A549 (cell line): Measurements from ENCODE around the gene UBB. TPM values are rescaled to one million over a fixed set of nuclear protein-coding genes. Genes with fewer than 3 reads are reported as not detected.

Experiments used
- ATAC-seq, 2 experiments: fragments of 200-7000 bp in 1 of 2; fragments of >200 bp in 1 of 2; cut with Nextera tagmentation in 1 of 2; cut with Tn5 transposase in 1 of 2; 3 replicates each; pipeline versions ENCODE4 v1.8.0 to v1.9.1; 2018 to 2020; ENCODE audit warnings: mild to moderate bottlenecking in 1 of 2, moderate library complexity in 1 of 2
- CTCF ChIA-PET: fragments of 300-600 bp; sonication (Branson Sonifier 250); formaldehyde crosslinking; extraction: SDS; loops from one replicate; lab custom pipeline; 2021; ENCODE audit warnings: antibody characterized with exemption, inconsistent platforms; lab: Yijun Ruan, JAX
- POLR2A ChIA-PET: fragments of 350-600 bp; formaldehyde crosslinking; extraction: SDS; loops from one replicate; lab custom pipeline; 2021; ENCODE audit warnings: antibody characterized with exemption, inconsistent platforms; lab: Yijun Ruan, JAX
- DNase-seq, 2 experiments: peaks; one replicate each; pipeline versions ENCODE4 v3.0.0 to v3.0.0-alpha.2; 2011 to 2016; ENCODE audit warnings: low read depth in 1 of 2, low spot score in 1 of 2
- FAIRE-seq: peaks from 2 replicates; lab custom pipeline; 2011; peaks lifted over from hg19 to GRCh38; lab: Jason Lieb, UNC
- H3K27ac ChIP-seq, 2 experiments: fragments of >200 bp; sonication (Bioruptor Twin); formaldehyde crosslinking; 3 replicates each; pipeline ENCODE4 v1.5.1; 2016 to 2017
- H3K4me1 ChIP-seq: fragments of >200 bp; sonication (Bioruptor Twin); formaldehyde crosslinking; 3 replicates; pipeline ENCODE4 v1.6.1; 2016
- H3K4me2 ChIP-seq: fragments of >200 bp; sonication (Bioruptor Twin); formaldehyde crosslinking; 3 replicates; pipeline ENCODE4 v1.6.1; 2016
- H3K4me3 ChIP-seq: fragments of >200 bp; sonication (Bioruptor Twin); formaldehyde crosslinking; 3 replicates; pipeline ENCODE4 v1.5.1; 2016
- H3K9me3 ChIP-seq: fragments of >200 bp; sonication (Bioruptor Twin); formaldehyde crosslinking; 3 replicates; pipeline ENCODE4 v1.6.1; 2016
- CTCF ChIP-seq: fragments of >200 bp; sonication (Bioruptor Twin); formaldehyde crosslinking; IDR thresholded peaks from 3 replicates; pipeline ENCODE4 v1.5.1; 2016
- HES2 ChIP-seq: fragments of >200 bp; sonication (Bioruptor Twin); formaldehyde crosslinking; IDR thresholded peaks from 2 replicates; pipeline ENCODE4 v1.6.1; 2016
- JUNB ChIP-seq: fragments of >200 bp; sonication (Bioruptor Twin); formaldehyde crosslinking; IDR thresholded peaks from 2 replicates; pipeline ENCODE4 v1.6.1; 2016
- KDM1A ChIP-seq: fragments of 200-600 bp; sonication (generic); IDR thresholded peaks from 2 replicates; pipeline ENCODE4 v1.6.1; 2016; ENCODE audit warnings: low read depth, mild to moderate bottlenecking
- MAFK ChIP-seq: fragments of 450-650 bp; IDR thresholded peaks from 2 replicates; pipeline ENCODE4 v1.6.1; 2014; ENCODE audit not compliant: partially characterized antibody
- PBX3 ChIP-seq: IDR thresholded peaks from 2 replicates; pipeline ENCODE4 v1.6.1; 2012
- RAD21 ChIP-seq, 2 experiments: fragments of >200 bp in 1 of 2; sonication (Bioruptor Twin) in 1 of 2; formaldehyde crosslinking in 1 of 2; IDR thresholded peaks in 1 of 2; conservative IDR thresholded peaks in 1 of 2; 2 replicates in 1 of 2; 3 replicates in 1 of 2; pipeline ENCODE4 v1.6.1; 2012 to 2018; ENCODE audit warnings: inconsistent platforms in 1 of 2
- REST ChIP-seq: fragments of 200-600 bp; sonication (generic); IDR thresholded peaks from 2 replicates; pipeline ENCODE4 v1.6.1; 2016; ENCODE audit warnings: antibody characterized with exemption, mild to moderate bottlenecking, moderate library complexity
- SMC3 ChIP-seq: fragments of >200 bp; sonication (Bioruptor Twin); formaldehyde crosslinking; IDR thresholded peaks from 3 replicates; pipeline ENCODE4 v1.6.1; 2018; ENCODE audit warnings: inconsistent platforms
- TFCP2L1 ChIP-seq: fragments of 250-450 bp; sonication (Bioruptor Pico); IDR thresholded peaks from 2 replicates; pipeline ENCODE4 v1.5.0; 2021; ENCODE audit warnings: mild to moderate bottlenecking
- USF2 ChIP-seq: fragments of 450-650 bp; IDR thresholded peaks from 2 replicates; pipeline ENCODE4 v1.6.1; 2014; ENCODE audit warnings: antibody characterized with exemption
- WGBS: methylation state at CpG from one replicate; pipeline ENCODE4 v1.1.6; 2017; ENCODE audit errors: missing lambda C conversion rate; 5-methylcytosine and 5-hydroxymethylcytosine counted together
- polyA plus RNA-seq, 4 experiments: library from polyadenylated mRNA; depleted of rRNA in 3 of 4; stranded (reverse); fragments of >200 nt; fragmentation: RNase III in 1 of 4; extraction: RNeasy Plus Mini Kit Qiagen cat#74134 plus additional on column Dnase treatment in 1 of 4; gene quantifications; 2 replicates in 3 of 4; 3 replicates in 1 of 4; pipeline ENCODE4 v1.2.3, GENCODE V29; 2011 to 2017

UBB gene
- polyA plus RNA-seq, 2 of the 4 experiments (the other 2 are of a cell fraction), result 2,404 to 2,851 TPM

GRCh38 chr17:16363749-16364536, 16.9 kb upstream of the UBB start:
- TF ChIP-seq USF2 (no peak), SMC3 (peak; percentile 89), CTCF (peak; percentile 97), RAD21 (conservative IDR thresholded peaks at IDR 0.05 in 1 of 2, IDR thresholded peaks at IDR 0.05 in 1 of 2) (peak; percentile 86 to 87)
- peaks cover 7% of the 10 kb centered on the region; the same call in 1 of the 3 replicates for H3K4me1 ChIP-seq
- DNase-seq, result peak; percentile 83 to 84
- ATAC-seq, result peak; percentile 96 to 97
- ChIA-PET CTCF (interaction anchor here (0.6 to 6.6 kb wide), 72 partner anchors 11 to 1319 kb away, joined by 3 to 163 read pairs (median 6); partner anchors contain the start of genes CENPV, PIGL, TRPV2 and UBB), POLR2A (interaction anchor here (0.7 to 2.8 kb wide), 5 partner anchors 11 to 82 kb away, joined by 3 to 30 read pairs (median 15); partner anchors contain the start of genes CENPV and UBB)
- 3% methylated on average over 6 of the region's 6 CpGs for WGBS
- H3K4me3 ChIP-seq, result no peak overlapping the region
- H3K9me3 ChIP-seq, result no peaks in the 10 kb centered on the region
- peak overlapping the region in 1 of 2 experiments; percentile 38; a peak in 3 of 6 replicates for H3K27ac ChIP-seq
- no peak overlapping the region for H3K4me2 ChIP-seq
- FAIRE-seq, result peak; percentile 61

- FAIRE-seq, result no peak
Measured at GRCh38 chr17:16364625-16365024, 16.3 kb upstream of the UBB start.

More at GRCh38 chr17:16364625-16365024, 16.3 kb upstream of the UBB start:
- Histone ChIP-seq H3K4me1 (peaks cover 7% of the 10 kb centered on the region; the same call in 1 of the 3 replicates), H3K9me3 (no peaks in the 10 kb centered on the region), H3K4me3 (no peak overlapping the region), H3K27ac (peak overlapping the region in 1 of 2 experiments; percentile 38; a peak in 2 of 6 replicates), H3K4me2 (no peak overlapping the region)
- CTCF ChIA-PET, result interaction anchor here (0.7 to 6.6 kb wide), 46 partner anchors 11 to 225 kb away, joined by 3 to 163 read pairs (median 10); partner anchors contain the start of genes CENPV, PIGL, TRPV2 and UBB
- POLR2A ChIA-PET, result interaction anchor here (1.9 to 2.8 kb wide), 3 partner anchors 12 to 74 kb away, joined by 15 to 30 read pairs (median 17); partner anchors contain the start of genes CENPV and UBB
- ATAC-seq (peak in 1 of 2 experiments; percentile 14; a peak in 2 of 6 replicates), DNase-seq (no peak)
- no peak for TF ChIP-seq TFCP2L1 (CRISPR knock-in tag)
- TF ChIP-seq MAFK, result no peak
- TF ChIP-seq HES2, result no peak
- no peak for TF ChIP-seq JUNB
- no peak for TF ChIP-seq KDM1A
- no peak for TF ChIP-seq PBX3
- TF ChIP-seq REST, result no peak
